Endothelial cell of umbilical vein (primary cell): ENCODE data around the gene ABCC4.

ENCODE experiments used
- POLR2AphosphoS5 ChIP-seq: IDR thresholded peaks from 2 replicates; pipeline ENCODE4 v1.6.1; 2012; ENCODE audit warnings: low read depth, mild to moderate bottlenecking, control low read depth, low read length, moderate library complexity; ENCODE audit not compliant: insufficient read depth
- TF ChIP-seq, protein P1 (sequence below), 2 donors: IDR thresholded peaks; 1 replicate in 1 of 2; 2 replicates in 1 of 2; pipeline ENCODE4 v1.5.1; 2011; ENCODE audit warnings: low read length in 2 of 2, mild to moderate bottlenecking in 2 of 2, moderate library complexity in 2 of 2, control low read depth in 1 of 2, inconsistent platforms in 1 of 2, low read depth in 1 of 2; ENCODE audit not compliant: insufficient read depth in 1 of 2; ENCODE audit errors: extremely low read depth in 1 of 2

DNA sequence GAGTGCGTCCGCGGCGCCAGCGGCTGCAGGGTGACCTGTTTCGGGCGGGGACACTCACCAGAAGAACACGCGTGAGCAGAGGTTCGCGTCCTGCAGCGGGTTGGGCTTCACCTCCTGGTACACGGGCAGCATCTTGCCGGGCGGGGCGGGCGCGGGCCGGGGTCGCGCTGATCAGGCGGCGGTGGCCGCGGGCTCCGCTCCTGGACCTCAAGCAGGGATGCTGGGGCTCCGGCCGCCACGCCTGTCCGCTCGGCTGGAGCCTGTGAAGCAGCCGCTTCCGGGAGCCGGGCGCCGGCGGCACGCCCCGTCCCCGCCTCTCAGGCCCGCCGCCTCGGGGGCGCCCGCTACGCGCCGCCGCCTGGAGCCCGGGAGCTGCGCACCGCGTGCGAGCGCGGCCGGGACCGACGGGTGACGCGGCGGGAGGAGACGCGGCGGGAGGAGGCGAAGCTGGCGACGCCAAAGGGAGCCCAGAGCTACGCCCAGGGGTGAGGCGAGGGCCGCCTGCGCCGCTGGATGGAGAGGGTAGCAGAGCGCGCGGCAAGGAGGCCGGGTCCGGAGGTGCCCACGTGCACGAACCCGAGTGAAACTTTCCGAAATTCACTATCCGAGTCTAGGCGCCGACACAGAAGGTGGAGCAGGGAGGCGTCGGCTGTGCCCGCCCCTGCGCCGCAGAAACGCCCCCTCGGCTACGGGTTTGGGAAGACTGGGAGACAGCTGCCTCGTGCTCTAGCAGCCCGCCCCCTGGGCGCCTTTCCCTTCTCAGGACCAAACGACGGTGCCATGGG is at the start of gene ABCC4:
- TF ChIP-seq, protein P1, sequence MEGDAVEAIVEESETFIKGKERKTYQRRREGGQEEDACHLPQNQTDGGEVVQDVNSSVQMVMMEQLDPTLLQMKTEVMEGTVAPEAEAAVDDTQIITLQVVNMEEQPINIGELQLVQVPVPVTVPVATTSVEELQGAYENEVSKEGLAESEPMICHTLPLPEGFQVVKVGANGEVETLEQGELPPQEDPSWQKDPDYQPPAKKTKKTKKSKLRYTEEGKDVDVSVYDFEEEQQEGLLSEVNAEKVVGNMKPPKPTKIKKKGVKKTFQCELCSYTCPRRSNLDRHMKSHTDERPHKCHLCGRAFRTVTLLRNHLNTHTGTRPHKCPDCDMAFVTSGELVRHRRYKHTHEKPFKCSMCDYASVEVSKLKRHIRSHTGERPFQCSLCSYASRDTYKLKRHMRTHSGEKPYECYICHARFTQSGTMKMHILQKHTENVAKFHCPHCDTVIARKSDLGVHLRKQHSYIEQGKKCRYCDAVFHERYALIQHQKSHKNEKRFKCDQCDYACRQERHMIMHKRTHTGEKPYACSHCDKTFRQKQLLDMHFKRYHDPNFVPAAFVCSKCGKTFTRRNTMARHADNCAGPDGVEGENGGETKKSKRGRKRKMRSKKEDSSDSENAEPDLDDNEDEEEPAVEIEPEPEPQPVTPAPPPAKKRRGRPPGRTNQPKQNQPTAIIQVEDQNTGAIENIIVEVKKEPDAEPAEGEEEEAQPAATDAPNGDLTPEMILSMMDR (IDR thresholded peaks at IDR 0.05; ENCODE audit: extremely low read depth in 1 of 2, insufficient read depth in 1 of 2, low read depth in 1 of 2, low read length in 2 of 2): peak in 1 of 2 donors; percentile 8
- TF ChIP-seq POLR2AphosphoS5: peak; percentile 37
